ENCODE data around the gene GPC5. TPM values are rescaled to one million over a fixed set of nuclear protein-coding genes. Genes with fewer than 3 reads are reported as not detected.

The GPC5 gene
- total and polyA plus RNA-seq, 2 donors (not counting 3 experiments of a cell fraction or from before 2014, with no cell fraction given), result 0.59 to 0.97 TPM

GRCh38 chr13:91571681-91572080, 173.3 kb downstream of the GPC5 start:
- CTCF ChIA-PET, result no interaction called here
- intact Hi-C loops (cut with micrococcal nuclease), result no loop called here

More at GRCh38 chr13:91571681-91572080, 173.3 kb downstream of the GPC5 start:
- no peak for FAIRE-seq
- no peaks in the 10 kb centered on the region for H3K9me3 ChIP-seq (replicated peaks; ENCODE audit: control insufficient read depth, insufficient read depth, low read length)
- H3K4me3 ChIP-seq (replicated peaks in 1 of 3; ENCODE audit: insufficient read depth in 1 of 3, low read depth in 1 of 3, low read length in 3 of 3), result no peak overlapping the region
- POLR2A ChIA-PET, result no interaction called here
- H3K4me2 ChIP-seq (ENCODE audit: insufficient read depth, low read length), result no peak overlapping the region
- H3K9me1 ChIP-seq (replicated peaks; ENCODE audit: control insufficient read depth, extremely low read depth, insufficient read depth, low read length), result no peaks in the 10 kb centered on the region
- no peak overlapping the region for H3K27ac ChIP-seq (ENCODE audit: insufficient read depth, low read depth, low read length)
- no peak for TF ChIP-seq JUN (IDR thresholded peaks at IDR 0.05; ENCODE audit: borderline replicate concordance, insufficient read depth, insufficient read length, low read depth)
- no peak for TF ChIP-seq CTCF (IDR thresholded peaks at IDR 0.05; ENCODE audit: extremely low read depth in 1 of 2, insufficient read depth in 1 of 2, low read depth in 1 of 2, low read length in 2 of 2)
- no peak for TF ChIP-seq MYC (IDR thresholded peaks at IDR 0.05; ENCODE audit: low read depth, low read length)
- no peak for TF ChIP-seq POLR2AphosphoS5 (IDR thresholded peaks at IDR 0.05; ENCODE audit: insufficient read depth, low read depth, low read length)
- TF ChIP-seq EZH2 (IDR thresholded peaks at IDR 0.05; ENCODE audit: borderline replicate concordance, low read depth, low read length, severe bottlenecking), result no peak
- TF ChIP-seq FOS (IDR thresholded peaks at IDR 0.05; ENCODE audit: borderline replicate concordance, insufficient read depth, low read length), result no peak
- no peak for TF ChIP-seq POLR2A (IDR thresholded peaks at IDR 0.05; ENCODE audit: low read depth, low read length)
- no peak for TF ChIP-seq GATA2 (IDR thresholded peaks at IDR 0.05; ENCODE audit: insufficient read depth, insufficient read length, low read depth, low read length)
- no peak for TF ChIP-seq MAX (IDR thresholded peaks at IDR 0.05; ENCODE audit: insufficient read depth, insufficient read length)
- H4K20me1 ChIP-seq (replicated peaks; ENCODE audit: control insufficient read depth, extremely low read depth, insufficient read depth, low read length), result no peaks in the 10 kb centered on the region
- H3K36me3 ChIP-seq (ENCODE audit: control insufficient read depth in 2 of 2, extremely low read depth in 1 of 2, insufficient read depth in 2 of 2, low read length in 2 of 2), result no peaks in the 10 kb centered on the region
- no peak overlapping the region for H2AFZ ChIP-seq (ENCODE audit: low read depth, low read length)
- DNase-seq (ENCODE audit: low read depth, low spot score), result no peak
- no peaks in the 10 kb centered on the region for H3K79me2 ChIP-seq (ENCODE audit: control insufficient read depth, insufficient read depth, low read length)
- H3K27me3 ChIP-seq (ENCODE audit: control insufficient read depth in 2 of 2, insufficient read depth in 2 of 2, low read length in 2 of 2), result no peaks in the 10 kb centered on the region
- dilution Hi-C loops (cut with MboI; ENCODE audit: extremely low pct_ligation_motif_present, low sequenced_read_pairs), result no loop called here
- no peaks in the 10 kb centered on the region for H3K4me1 ChIP-seq (ENCODE audit: control insufficient read depth, extremely low read depth, insufficient read depth, low read length)
- H3K9ac ChIP-seq (replicated peaks; ENCODE audit: extremely low read depth, insufficient read depth, low read length), result no peak overlapping the region
- BruUV-seq (replicated peaks), result no TSS peak

Data from endothelial cell of umbilical vein (primary cell).